RWPE2 (cell line): ENCODE measurements around the gene ATP9A.
A peak's percentile ranks its signal among the peaks of the same experiment; 100 is the strongest.

Experiments used
- ATAC-seq: fragments of 200-7000 bp; cut with Tn5 transposase; 3 replicates; pipeline ENCODE4 v1.9.1; 2021; ENCODE audit warnings: low read depth
- DNase-seq: peaks from one replicate; pipeline ENCODE4 v3.0.0-alpha.2; 2020; ENCODE audit warnings: low spot score
- H3K27ac ChIP-seq: fragments of 450-650 bp; 2 replicates; pipeline ENCODE4 v1.5.1; 2017; ENCODE audit warnings: mild to moderate bottlenecking; ENCODE audit not compliant: poor library complexity, severe bottlenecking
- H3K27me3 ChIP-seq: fragments of 250-450 bp; sonication (Bioruptor Pico); 2 replicates; pipeline ENCODE4 v1.5.1; 2021; ENCODE audit warnings: mild to moderate bottlenecking, moderate library complexity; ENCODE audit not compliant: insufficient read depth, poor library complexity, severe bottlenecking
- H3K36me3 ChIP-seq: fragments of 250-450 bp; sonication (Bioruptor Pico); 2 replicates; pipeline ENCODE4 v1.5.1; 2020; ENCODE audit warnings: low read depth, mild to moderate bottlenecking, moderate library complexity
- H3K4me1 ChIP-seq: fragments of 250-450 bp; sonication (Bioruptor Pico); 2 replicates; pipeline ENCODE4 v1.5.1; 2021; ENCODE audit warnings: mild to moderate bottlenecking, moderate library complexity; ENCODE audit not compliant: insufficient read depth, poor library complexity, severe bottlenecking
- H3K4me3 ChIP-seq: fragments of 250-450 bp; sonication (Bioruptor Pico); 2 replicates; pipeline ENCODE4 v1.5.1; 2021; ENCODE audit warnings: mild to moderate bottlenecking, moderate library complexity; ENCODE audit not compliant: severe bottlenecking
- H3K9me3 ChIP-seq: fragments of 250-450 bp; sonication (Bioruptor Pico); 2 replicates; pipeline ENCODE4 v1.5.1; 2021; ENCODE audit warnings: mild to moderate bottlenecking, moderate library complexity; ENCODE audit not compliant: severe bottlenecking
- CTCF ChIP-seq: fragments of 450-650 bp; IDR thresholded peaks from one replicate; pipeline ENCODE4 v1.5.1; 2017; ENCODE audit warnings: mild to moderate bottlenecking, moderate library complexity; ENCODE audit not compliant: poor library complexity, severe bottlenecking

ATP9A gene

GRCh38 chr20:51592564-51592963 lies 175.6 kb downstream of the ATP9A start:
- H3K4me1 ChIP-seq, result no peaks in the 10 kb centered on the region
- DNase-seq, result no peak
- TF ChIP-seq CTCF, result no peak
- H3K4me3 ChIP-seq, result no peak overlapping the region
- ATAC-seq, result no peak
- H3K27me3 ChIP-seq, result no peaks in the 10 kb centered on the region
- no peaks in the 10 kb centered on the region for H3K36me3 ChIP-seq
- no peaks in the 10 kb centered on the region for H3K9me3 ChIP-seq
- no peak overlapping the region for H3K27ac ChIP-seq

DNA sequence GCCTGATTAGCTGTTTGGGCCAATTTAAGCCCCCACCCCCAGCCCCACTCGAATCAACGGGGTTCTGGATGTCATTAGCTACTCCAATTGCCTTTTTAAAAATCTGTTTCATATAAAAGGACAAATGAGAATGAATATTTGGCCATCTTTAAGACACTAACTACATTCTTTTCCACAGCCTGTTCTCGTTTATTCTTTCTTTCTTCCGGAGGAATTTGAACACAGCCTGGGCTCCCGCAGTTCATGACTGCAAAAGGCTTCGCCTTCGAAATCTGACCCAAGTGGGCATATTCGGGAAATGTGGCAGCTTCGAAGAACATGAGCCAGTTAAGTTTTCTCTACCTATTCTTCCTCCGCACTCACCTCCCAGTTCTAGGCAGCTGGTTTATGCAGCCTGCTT lies 176.3 kb downstream of the ATP9A start:
- TF ChIP-seq CTCF, result no peak
- Histone ChIP-seq H3K27ac (no peak overlapping the region), H3K4me3 (no peak overlapping the region), H3K9me3 (no peaks in the 10 kb centered on the region), H3K4me1 (no peaks in the 10 kb centered on the region), H3K27me3 (no peaks in the 10 kb centered on the region), H3K36me3 (no peaks in the 10 kb centered on the region)
- DNase-seq, result no peak
- no peak for ATAC-seq

- Histone ChIP-seq H3K27me3 (no peaks in the 10 kb centered on the region), H3K4me3 (no peak overlapping the region), H3K27ac (no peak overlapping the region), H3K36me3 (no peaks in the 10 kb centered on the region), H3K9me3 (no peaks in the 10 kb centered on the region), H3K4me1 (peaks cover 7% of the 10 kb centered on the region)
- no peak for TF ChIP-seq CTCF
- DNase-seq (no peak), ATAC-seq (no peak)
Observed at GRCh38 chr20:51588762-51589161, 179.4 kb downstream of the ATP9A start.

DNA sequence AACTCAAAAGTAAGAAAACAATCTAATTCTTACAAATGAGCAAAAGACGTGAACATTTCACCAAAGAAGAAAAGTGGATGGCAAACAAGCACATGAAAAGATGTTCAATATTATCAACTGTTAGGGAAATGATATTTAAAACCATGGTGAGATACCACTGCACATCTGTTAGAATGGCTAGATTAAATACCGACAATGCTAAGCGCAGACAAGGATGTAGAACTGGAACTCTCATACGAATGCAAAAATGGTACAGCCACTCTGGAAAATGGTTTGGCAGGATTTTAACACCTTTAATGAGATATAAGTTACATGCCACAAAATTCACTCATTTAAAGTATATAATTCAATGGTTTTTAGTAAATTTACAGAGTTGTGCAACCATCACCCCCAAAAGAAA lies 181.0 kb downstream of the ATP9A start:
- Histone ChIP-seq H3K36me3 (no peaks in the 10 kb centered on the region), H3K9me3 (no peaks in the 10 kb centered on the region), H3K4me3 (no peak overlapping the region), H3K27ac (no peak overlapping the region), H3K4me1 (peaks cover 7% of the 10 kb centered on the region), H3K27me3 (no peaks in the 10 kb centered on the region)
- no peak for DNase-seq
- no peak for TF ChIP-seq CTCF
- no peak for ATAC-seq

GRCh38 chr20:51586005-51586440 lies 182.2 kb downstream of the ATP9A start:
- DNase-seq (no peak), ATAC-seq (peak; percentile 89)
- no peaks in the 10 kb centered on the region for H3K9me3 ChIP-seq
- TF ChIP-seq CTCF, result no peak
- no peaks in the 10 kb centered on the region for H3K27me3 ChIP-seq
- no peak overlapping the region for H3K4me3 ChIP-seq
- H3K27ac ChIP-seq, result no peak overlapping the region
- no peaks in the 10 kb centered on the region for H3K36me3 ChIP-seq
- H3K4me1 ChIP-seq, result peaks cover 7% of the 10 kb centered on the region
